CD4-positive, alpha-beta T cell treated with Interleukin-1 beta for 1 hour (primary cell): Measurements from ENCODE around the gene OOSP1.
"Not testable (repeated sequence)": the region's sequence is repeated elsewhere in the genome, so short reads cannot be mapped to it uniquely, and the experiment has no call there.

ENCODE experiments used
- DNase-seq, 2 donors: peaks; one replicate each; pipeline ENCODE4 v3.0.0-alpha.2; 2020 to 2022

OOSP1 gene

GRCh38 chr11:59938132-59938531 lies at the start of gene OOSP1:
OOSP1 (plus strand) TSS chr11:59938432; CDS start chr11:59938455, 23 bp downstream.
- no peak for DNase-seq

- DNase-seq, result no peak
Measured at GRCh38 chr11:59891781-59892181, 46.5 kb upstream of the OOSP1 start.

- DNase-seq, result no peak
Measured at GRCh38 chr11:59894616-59895015, 43.6 kb upstream of the OOSP1 start.

GRCh38 chr11:59898046-59898445 lies 40.2 kb upstream of the OOSP1 start:
- no peak for DNase-seq

GRCh38 chr11:59898650-59899049 lies 39.6 kb upstream of the OOSP1 start:
- DNase-seq, result no peak

GRCh38 chr11:59899532-59899931 lies 38.7 kb upstream of the OOSP1 start:
- DNase-seq, result no peak

- DNase-seq, result no peak
Measured at GRCh38 chr11:59900366-59901126, 37.7 kb upstream of the OOSP1 start.

GRCh38 chr11:59901306-59901705 lies 36.9 kb upstream of the OOSP1 start:
- DNase-seq, result no peak

GRCh38 chr11:59903569-59903968 lies 34.7 kb upstream of the OOSP1 start:
- not testable (repeated sequence) for DNase-seq

GRCh38 chr11:59918480-59918879 lies 19.8 kb upstream of the OOSP1 start:
- no peak for DNase-seq

GRCh38 chr11:59918987-59919589 lies 19.1 kb upstream of the OOSP1 start:
- DNase-seq, result peak; percentile 1 to 33

- DNase-seq, result peak in 1 of 2 donors; percentile 2
Measured at GRCh38 chr11:59923813-59924212, 14.4 kb upstream of the OOSP1 start.

- no peak for DNase-seq
Measured at GRCh38 chr11:59931688-59932087, 6.5 kb upstream of the OOSP1 start.

- DNase-seq, result no peak
Measured at GRCh38 chr11:59938718-59939117, 486 bp downstream of the OOSP1 start.

GRCh38 chr11:59939482-59939881 lies 1.2 kb downstream of the OOSP1 start:
- DNase-seq, result no peak

- DNase-seq, result no peak
Measured at GRCh38 chr11:59941091-59941490, 2.9 kb downstream of the OOSP1 start.

GRCh38 chr11:59943997-59944714 lies 5.9 kb downstream of the OOSP1 start:
- DNase-seq, result no peak

- DNase-seq, result no peak
Measured at GRCh38 chr11:59944720-59945119, 6.5 kb downstream of the OOSP1 start.

- DNase-seq, result no peak
Measured at GRCh38 chr11:59953463-59954218, 15.4 kb downstream of the OOSP1 start.

GRCh38 chr11:59954219-59954847 lies 16.1 kb downstream of the OOSP1 start:
- no peak for DNase-seq

- DNase-seq, result no peak
Measured at GRCh38 chr11:59957094-59957493, 18.9 kb downstream of the OOSP1 start.

- no peak for DNase-seq
Measured at GRCh38 chr11:59960502-59961381, 22.5 kb downstream of the OOSP1 start.
